AG09319 (cell line): Measurements from ENCODE around the gene TSC22D1.

Experiments used
- DNase-seq: peaks from one replicate; pipeline ENCODE4 v3.0.0-alpha.2; 2010; ENCODE audit warnings: low read depth; ENCODE audit errors: extremely low read depth
- CTCF ChIP-seq: IDR thresholded peaks from 2 replicates; pipeline ENCODE4 v1.5.1; 2011; ENCODE audit warnings: low read depth, mild to moderate bottlenecking, inconsistent platforms, low read length, moderate library complexity

Gene TSC22D1

GRCh38 chr13:44447783-44448321 lies 128.3 kb downstream of the TSC22D1 start:
- no peak for TF ChIP-seq CTCF
- no peak for DNase-seq

GRCh38 chr13:44440046-44440608 lies 136.0 kb downstream of the TSC22D1 start:
- TF ChIP-seq CTCF: no peak
- no peak for DNase-seq

GRCh38 chr13:44439452-44440024 lies 136.6 kb downstream of the TSC22D1 start:
- no peak for TF ChIP-seq CTCF
- DNase-seq: no peak

- DNase-seq: no peak
- TF ChIP-seq CTCF: no peak
Measured at GRCh38 chr13:44438234-44438579, 137.9 kb downstream of the TSC22D1 start.

- peak; percentile 23 for TF ChIP-seq CTCF
- no peak for DNase-seq
Measured at GRCh38 chr13:44437356-44438233, 138.5 kb downstream of the TSC22D1 start.

GRCh38 chr13:44436589-44437337 lies 139.4 kb downstream of the TSC22D1 start:
- peak; percentile 81 for DNase-seq

More at GRCh38 chr13:44436589-44437337, 139.4 kb downstream of the TSC22D1 start:
- no peak for TF ChIP-seq CTCF
